Vagina (tissue), 2 donors: ENCODE results near the gene GRHPR. TPM values are rescaled to one million over a fixed set of nuclear protein-coding genes. Genes with fewer than 3 reads are reported as not detected.

ENCODE experiments used
- DNase-seq, 2 donors: peaks; one replicate each; pipeline ENCODE4 v3.0.0-alpha.2; 2017; ENCODE audit errors: extremely low spot score in 2 of 2
- H3K27ac ChIP-seq: fragments of 200-600 bp; sonication (generic); one replicate; pipeline ENCODE4 v1.5.1; 2019
- H3K27me3 ChIP-seq: fragments of 200-600 bp; sonication (generic); one replicate; pipeline ENCODE4 v1.5.1; 2019
- H3K36me3 ChIP-seq, 2 donors: fragments of 200-600 bp; sonication (generic); one replicate each; pipeline ENCODE4 v1.5.1; 2017 to 2019
- H3K4me1 ChIP-seq: fragments of 200-600 bp; sonication (generic); one replicate; pipeline ENCODE4 v1.5.1; 2019
- H3K4me3 ChIP-seq, 2 donors: fragments of 200-600 bp; sonication (generic); 1 replicate in 1 of 2; 2 replicates in 1 of 2; pipeline ENCODE4 v1.5.1; 2016 to 2019
- H3K9me3 ChIP-seq: fragments of 200-600 bp; sonication (generic); one replicate; pipeline ENCODE4 v1.5.1; 2019
- CTCF ChIP-seq, 3 experiments: fragments of 450-650 bp in 2 of 3; fragments of 200-600 bp in 1 of 3; sonication (generic) in 1 of 3; IDR thresholded peaks; one replicate each; pipeline ENCODE4 v1.5.1; 2017 to 2019; ENCODE audit warnings: antibody characterized with exemption in 3 of 3, mild to moderate bottlenecking in 2 of 3, moderate library complexity in 2 of 3
- POLR2A ChIP-seq, 2 donors: fragments of 450-650 bp; IDR thresholded peaks; one replicate each; pipeline ENCODE4 v1.6.1; 2017; ENCODE audit warnings: antibody characterized with exemption in 2 of 2, mild to moderate bottlenecking in 2 of 2, moderate library complexity in 2 of 2
- POLR2AphosphoS5 ChIP-seq, 2 donors: sonication (generic); formaldehyde crosslinking; IDR thresholded peaks; one replicate each; pipeline ENCODE4 v1.9.0; 2017; ENCODE audit warnings: antibody characterized with exemption in 2 of 2, mild to moderate bottlenecking in 2 of 2, low read depth in 1 of 2; ENCODE audit not compliant: insufficient read depth in 1 of 2
- intact Hi-C: fragments of 100-400 bp; cut with DNase I; formaldehyde crosslinking; loops from one replicate; pipeline ENCODE4 v1.15.1; 2023
- total RNA-seq: library from RNA; depleted of rRNA; stranded (reverse); fragments of >200 nt; gene quantifications from one replicate; pipeline ENCODE4 v1.2.3, GENCODE V29; 2016

Gene GRHPR
- total RNA-seq, 1 donor from 2014 or later = 134 TPM

GRCh38 chr9:37454238-37454637 lies 31.7 kb downstream of the GRHPR start:
- Histone ChIP-seq H3K9me3 (no peaks in the 10 kb centered on the region), H3K36me3 (no peaks in the 10 kb centered on the region), H3K27ac (no peak overlapping the region), H3K4me1 (peaks cover 18% of the 10 kb centered on the region), H3K4me3 (no peak overlapping the region), H3K27me3 (no peaks in the 10 kb centered on the region)
- intact Hi-C loops = no loop called here
- TF ChIP-seq POLR2AphosphoS5 (IDR thresholded peaks at IDR 0.05; ENCODE audit: insufficient read depth in 1 of 2, low read depth in 1 of 2) = no peak
- no peak for TF ChIP-seq POLR2A (IDR thresholded peaks at IDR 0.05)
- no peak for TF ChIP-seq CTCF (IDR thresholded peaks at IDR 0.05)
- DNase-seq = no peak

GRCh38 chr9:37455884-37456647 lies 33.6 kb downstream of the GRHPR start:
- no peak for DNase-seq
- TF ChIP-seq CTCF (IDR thresholded peaks at IDR 0.05) (no peak), POLR2A (IDR thresholded peaks at IDR 0.05) (no peak), POLR2AphosphoS5 (IDR thresholded peaks at IDR 0.05; ENCODE audit: insufficient read depth in 1 of 2, low read depth in 1 of 2) (no peak)
- H3K36me3 ChIP-seq = no peaks in the 10 kb centered on the region
- H3K27ac ChIP-seq = no peak overlapping the region
- intact Hi-C loops = no loop called here
- no peak overlapping the region for H3K4me3 ChIP-seq
- peaks cover 26% of the 10 kb centered on the region for H3K4me1 ChIP-seq
- H3K27me3 ChIP-seq = no peaks in the 10 kb centered on the region
- no peaks in the 10 kb centered on the region for H3K9me3 ChIP-seq

- no peak overlapping the region for H3K27ac ChIP-seq
- TF ChIP-seq POLR2A (IDR thresholded peaks at IDR 0.05) (no peak), CTCF (IDR thresholded peaks at IDR 0.05) (no peak), POLR2AphosphoS5 (IDR thresholded peaks at IDR 0.05; ENCODE audit: insufficient read depth in 1 of 2, low read depth in 1 of 2) (no peak)
- H3K27me3 ChIP-seq = no peaks in the 10 kb centered on the region
- peaks cover 30% of the 10 kb centered on the region for H3K4me1 ChIP-seq
- no peaks in the 10 kb centered on the region for H3K36me3 ChIP-seq
- no peaks in the 10 kb centered on the region for H3K9me3 ChIP-seq
- no peak overlapping the region for H3K4me3 ChIP-seq
- intact Hi-C loops = no loop called here
- DNase-seq = no peak
Measured at GRCh38 chr9:37456817-37457216, 34.3 kb downstream of the GRHPR start.

GRCh38 chr9:37464006-37464405 lies 41.5 kb downstream of the GRHPR start:
- Histone ChIP-seq H3K27ac (peak overlapping the region; percentile 97), H3K9me3 (no peaks in the 10 kb centered on the region), H3K27me3 (no peaks in the 10 kb centered on the region), H3K4me1 (peaks cover 51% of the 10 kb centered on the region), H3K4me3 (peak overlapping the region; percentile 85 to 99), H3K36me3 (no peaks in the 10 kb centered on the region)
- no peak for DNase-seq
- intact Hi-C loops = no loop called here
- TF ChIP-seq POLR2AphosphoS5 (IDR thresholded peaks at IDR 0.05; ENCODE audit: insufficient read depth in 1 of 2, low read depth in 1 of 2) (no peak), POLR2A (IDR thresholded peaks at IDR 0.05) (no peak), CTCF (IDR thresholded peaks at IDR 0.05) (no peak)
